NB4 (cell line): ENCODE measurements around the gene NGFR.

Experiments used
- TF ChIP-seq, protein P1 (sequence below): IDR thresholded peaks from one replicate; pipeline ENCODE4 v1.5.1; 2012; ENCODE audit warnings: low read depth, low read length
- TF ChIP-seq, protein P2 (sequence below): IDR thresholded peaks from 2 replicates; pipeline ENCODE4 v1.6.1; 2011; ENCODE audit warnings: low read depth, low read length

DNA sequence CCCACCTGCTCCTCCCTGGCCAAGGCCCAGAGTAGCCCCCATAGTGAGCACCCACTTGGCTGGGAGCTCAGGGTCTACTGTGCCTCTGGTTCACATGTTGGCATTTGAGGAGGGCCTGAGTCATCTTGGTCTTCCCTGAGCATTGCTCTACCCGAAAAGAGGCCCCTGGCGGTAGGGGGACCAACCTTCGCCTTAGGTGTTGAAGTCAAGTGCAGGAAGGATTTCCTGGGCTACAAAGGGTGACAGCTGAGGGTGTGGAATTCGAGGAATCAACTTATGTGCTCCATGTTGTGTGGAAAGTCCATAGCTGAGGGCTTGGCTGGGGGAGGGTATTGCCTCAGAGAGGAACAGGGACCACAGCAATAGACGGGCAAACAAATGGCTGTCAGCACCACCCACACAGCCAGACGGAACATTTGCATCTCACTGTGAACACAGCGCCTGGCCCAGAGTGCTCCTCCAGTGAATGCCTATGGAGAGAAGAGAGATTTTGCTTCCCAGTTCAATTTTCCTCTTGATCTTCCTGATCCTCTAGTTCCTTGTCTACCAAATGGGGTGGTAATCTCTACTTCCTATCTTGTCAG, 35.6 kb upstream of the NGFR start:
- TF ChIP-seq, protein P1, sequence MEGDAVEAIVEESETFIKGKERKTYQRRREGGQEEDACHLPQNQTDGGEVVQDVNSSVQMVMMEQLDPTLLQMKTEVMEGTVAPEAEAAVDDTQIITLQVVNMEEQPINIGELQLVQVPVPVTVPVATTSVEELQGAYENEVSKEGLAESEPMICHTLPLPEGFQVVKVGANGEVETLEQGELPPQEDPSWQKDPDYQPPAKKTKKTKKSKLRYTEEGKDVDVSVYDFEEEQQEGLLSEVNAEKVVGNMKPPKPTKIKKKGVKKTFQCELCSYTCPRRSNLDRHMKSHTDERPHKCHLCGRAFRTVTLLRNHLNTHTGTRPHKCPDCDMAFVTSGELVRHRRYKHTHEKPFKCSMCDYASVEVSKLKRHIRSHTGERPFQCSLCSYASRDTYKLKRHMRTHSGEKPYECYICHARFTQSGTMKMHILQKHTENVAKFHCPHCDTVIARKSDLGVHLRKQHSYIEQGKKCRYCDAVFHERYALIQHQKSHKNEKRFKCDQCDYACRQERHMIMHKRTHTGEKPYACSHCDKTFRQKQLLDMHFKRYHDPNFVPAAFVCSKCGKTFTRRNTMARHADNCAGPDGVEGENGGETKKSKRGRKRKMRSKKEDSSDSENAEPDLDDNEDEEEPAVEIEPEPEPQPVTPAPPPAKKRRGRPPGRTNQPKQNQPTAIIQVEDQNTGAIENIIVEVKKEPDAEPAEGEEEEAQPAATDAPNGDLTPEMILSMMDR, result no peak
- TF ChIP-seq, protein P2, sequence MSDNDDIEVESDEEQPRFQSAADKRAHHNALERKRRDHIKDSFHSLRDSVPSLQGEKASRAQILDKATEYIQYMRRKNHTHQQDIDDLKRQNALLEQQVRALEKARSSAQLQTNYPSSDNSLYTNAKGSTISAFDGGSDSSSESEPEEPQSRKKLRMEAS, result no peak
